ENCODE data around the gene BABAM2.

DNA sequence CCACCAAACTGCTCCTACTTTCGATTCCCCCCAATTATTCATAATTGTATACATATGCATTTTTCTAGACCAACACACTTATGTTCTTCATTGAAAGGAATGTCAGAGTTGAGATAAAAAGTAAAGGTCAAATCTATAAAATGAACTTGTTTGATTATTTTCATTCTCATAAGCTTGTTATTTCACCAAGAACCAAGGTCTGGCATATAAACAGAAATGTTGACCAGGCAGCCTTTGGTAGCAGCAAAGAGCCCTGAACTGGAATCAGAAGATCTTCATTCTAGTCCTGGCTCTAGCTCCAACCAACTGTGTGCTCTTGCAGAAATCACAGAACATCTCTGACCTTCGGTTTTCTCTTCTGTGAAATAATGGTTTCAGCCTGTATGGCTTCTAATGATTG lies 43.2 kb upstream of the BABAM2 start:
- no peak for TF ChIP-seq EP300 (IDR thresholded peaks at IDR 0.05)
- TF ChIP-seq CTCF (IDR thresholded peaks at IDR 0.05), result no peak
- TF ChIP-seq POLR2A (IDR thresholded peaks at IDR 0.05), result no peak
